AG10803 (cell line): ENCODE data around the gene PARP3.

Experiments used
- DNase-seq: peaks from one replicate; pipeline ENCODE4 v3.0.0; 2010; ENCODE audit warnings: low read depth
- H3K4me3 ChIP-seq: 2 replicates; pipeline ENCODE4 v1.5.1; 2011; ENCODE audit warnings: mild to moderate bottlenecking, low read length, control low read depth
- TF ChIP-seq, protein P1 (sequence below): conservative IDR thresholded peaks from 2 replicates; pipeline ENCODE4 v1.5.1; 2011; ENCODE audit warnings: mild to moderate bottlenecking, low read length, control low read depth, inconsistent platforms

PARP3 gene

DNA sequence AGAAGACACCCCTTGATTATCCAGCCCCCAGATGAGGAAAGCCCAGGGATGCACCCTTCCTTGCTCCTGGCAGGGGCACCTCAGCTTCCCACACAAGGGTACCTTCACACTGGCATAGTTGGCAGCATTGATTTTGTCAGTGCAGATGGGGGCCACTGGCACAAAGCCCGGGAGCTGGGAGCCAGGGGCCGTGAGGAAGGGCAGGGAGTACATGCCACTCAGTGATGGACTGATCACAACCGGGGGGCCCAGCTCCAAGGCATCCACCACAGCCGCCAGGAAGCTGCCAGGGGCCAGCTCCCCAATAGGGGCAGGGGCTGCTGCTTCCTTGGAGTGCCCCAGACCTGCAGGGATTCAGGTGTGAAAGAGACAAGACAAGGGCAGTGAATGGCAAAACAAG is 27.7 kb downstream of the PARP3 start:
- no peak for DNase-seq
- TF ChIP-seq, protein P1, sequence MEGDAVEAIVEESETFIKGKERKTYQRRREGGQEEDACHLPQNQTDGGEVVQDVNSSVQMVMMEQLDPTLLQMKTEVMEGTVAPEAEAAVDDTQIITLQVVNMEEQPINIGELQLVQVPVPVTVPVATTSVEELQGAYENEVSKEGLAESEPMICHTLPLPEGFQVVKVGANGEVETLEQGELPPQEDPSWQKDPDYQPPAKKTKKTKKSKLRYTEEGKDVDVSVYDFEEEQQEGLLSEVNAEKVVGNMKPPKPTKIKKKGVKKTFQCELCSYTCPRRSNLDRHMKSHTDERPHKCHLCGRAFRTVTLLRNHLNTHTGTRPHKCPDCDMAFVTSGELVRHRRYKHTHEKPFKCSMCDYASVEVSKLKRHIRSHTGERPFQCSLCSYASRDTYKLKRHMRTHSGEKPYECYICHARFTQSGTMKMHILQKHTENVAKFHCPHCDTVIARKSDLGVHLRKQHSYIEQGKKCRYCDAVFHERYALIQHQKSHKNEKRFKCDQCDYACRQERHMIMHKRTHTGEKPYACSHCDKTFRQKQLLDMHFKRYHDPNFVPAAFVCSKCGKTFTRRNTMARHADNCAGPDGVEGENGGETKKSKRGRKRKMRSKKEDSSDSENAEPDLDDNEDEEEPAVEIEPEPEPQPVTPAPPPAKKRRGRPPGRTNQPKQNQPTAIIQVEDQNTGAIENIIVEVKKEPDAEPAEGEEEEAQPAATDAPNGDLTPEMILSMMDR: no peak
- H3K4me3 ChIP-seq: no peak overlapping the region

DNA sequence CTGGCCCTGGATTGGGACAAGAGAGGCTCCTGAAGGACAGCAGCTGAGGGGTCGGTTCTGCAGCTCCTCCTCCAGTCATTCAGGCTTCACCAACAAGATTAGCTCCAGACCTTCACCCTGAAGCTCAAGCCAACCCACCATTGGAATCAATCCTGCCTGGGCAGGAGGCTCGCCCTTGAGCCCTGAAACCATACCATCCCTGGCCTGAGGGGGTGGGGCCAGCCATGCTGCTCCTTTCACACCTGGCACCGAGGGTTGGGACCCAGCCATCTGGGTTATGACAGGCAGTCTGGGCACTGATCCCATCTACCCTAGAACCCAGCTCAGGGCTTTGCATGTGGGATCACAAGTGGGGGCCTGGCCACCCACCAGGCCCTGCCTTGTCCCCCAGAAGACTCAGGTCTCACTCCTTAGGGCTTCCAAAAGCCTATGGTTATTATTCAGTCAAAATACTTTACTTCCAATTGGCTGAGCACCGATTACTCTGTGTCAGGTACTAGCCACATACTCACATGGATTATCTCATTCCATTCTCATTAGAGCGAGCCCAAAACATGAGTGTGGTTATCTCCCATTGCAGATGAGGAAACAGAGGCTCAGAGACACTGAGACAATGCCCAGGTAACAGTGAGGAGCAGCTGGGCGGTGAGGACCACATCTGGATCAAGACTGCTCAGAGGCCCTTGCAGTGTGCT is 28.6 kb downstream of the PARP3 start:
- no peak for DNase-seq
- TF ChIP-seq, protein P1: no peak
- no peak overlapping the region for H3K4me3 ChIP-seq

DNA sequence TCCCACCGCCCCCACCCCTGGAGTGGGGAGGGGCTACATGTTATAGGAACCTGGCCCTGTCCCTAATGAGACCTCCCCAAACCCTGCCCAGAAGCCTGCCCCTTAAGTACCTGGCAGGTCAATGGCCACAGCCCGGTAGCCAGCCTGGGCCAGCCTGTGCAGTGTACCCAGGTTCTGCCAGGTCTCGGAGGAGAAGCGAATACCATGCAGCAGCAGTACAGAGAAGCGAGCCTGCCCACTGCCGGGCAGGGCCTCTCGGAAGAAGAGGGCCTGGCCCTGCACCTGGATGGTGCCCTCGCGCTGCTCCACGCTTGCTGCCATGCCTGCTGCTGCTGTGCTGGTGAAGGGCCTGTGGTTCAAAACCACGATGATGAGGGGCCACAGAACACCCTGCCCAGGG is 29.2 kb downstream of the PARP3 start:
- no peak overlapping the region for H3K4me3 ChIP-seq
- no peak for DNase-seq
- TF ChIP-seq, protein P1: no peak

DNA sequence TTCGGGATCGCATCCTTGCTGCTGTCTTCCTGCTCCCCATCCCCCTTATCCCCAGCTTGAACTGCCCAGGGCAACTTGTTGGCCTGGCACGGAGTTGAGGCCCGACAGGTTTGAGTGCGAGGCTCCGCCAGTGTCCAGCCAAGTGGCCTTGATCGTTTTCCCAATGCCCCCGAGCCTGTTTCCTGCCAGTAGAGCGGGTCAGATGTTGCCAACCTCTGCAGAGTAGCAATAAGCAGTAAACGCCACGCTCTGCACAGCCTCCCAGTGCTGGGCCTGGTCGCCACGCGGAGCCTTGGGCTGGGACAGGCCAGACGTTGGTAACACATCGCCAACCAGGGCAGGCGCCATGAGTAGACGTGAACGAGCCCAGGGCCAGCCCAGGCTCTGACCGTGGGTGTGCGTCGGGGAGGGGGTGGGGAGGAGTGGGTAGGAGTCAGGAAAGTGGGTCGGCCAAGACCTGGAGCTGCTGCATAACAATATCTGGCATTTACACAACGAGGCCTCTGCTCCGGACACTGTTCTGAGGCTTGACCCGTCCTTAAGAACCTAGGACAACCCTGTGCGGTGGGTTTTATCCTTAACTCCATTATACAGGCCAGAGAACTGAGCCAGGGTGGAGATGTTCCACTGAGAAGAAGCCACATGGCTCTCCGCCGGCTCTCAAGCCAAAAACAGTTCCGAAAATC is 32.3 kb downstream of the PARP3 start:
- peak overlapping the region; percentile 93 for H3K4me3 ChIP-seq
- TF ChIP-seq, protein P1: no peak
- DNase-seq: no peak

DNA sequence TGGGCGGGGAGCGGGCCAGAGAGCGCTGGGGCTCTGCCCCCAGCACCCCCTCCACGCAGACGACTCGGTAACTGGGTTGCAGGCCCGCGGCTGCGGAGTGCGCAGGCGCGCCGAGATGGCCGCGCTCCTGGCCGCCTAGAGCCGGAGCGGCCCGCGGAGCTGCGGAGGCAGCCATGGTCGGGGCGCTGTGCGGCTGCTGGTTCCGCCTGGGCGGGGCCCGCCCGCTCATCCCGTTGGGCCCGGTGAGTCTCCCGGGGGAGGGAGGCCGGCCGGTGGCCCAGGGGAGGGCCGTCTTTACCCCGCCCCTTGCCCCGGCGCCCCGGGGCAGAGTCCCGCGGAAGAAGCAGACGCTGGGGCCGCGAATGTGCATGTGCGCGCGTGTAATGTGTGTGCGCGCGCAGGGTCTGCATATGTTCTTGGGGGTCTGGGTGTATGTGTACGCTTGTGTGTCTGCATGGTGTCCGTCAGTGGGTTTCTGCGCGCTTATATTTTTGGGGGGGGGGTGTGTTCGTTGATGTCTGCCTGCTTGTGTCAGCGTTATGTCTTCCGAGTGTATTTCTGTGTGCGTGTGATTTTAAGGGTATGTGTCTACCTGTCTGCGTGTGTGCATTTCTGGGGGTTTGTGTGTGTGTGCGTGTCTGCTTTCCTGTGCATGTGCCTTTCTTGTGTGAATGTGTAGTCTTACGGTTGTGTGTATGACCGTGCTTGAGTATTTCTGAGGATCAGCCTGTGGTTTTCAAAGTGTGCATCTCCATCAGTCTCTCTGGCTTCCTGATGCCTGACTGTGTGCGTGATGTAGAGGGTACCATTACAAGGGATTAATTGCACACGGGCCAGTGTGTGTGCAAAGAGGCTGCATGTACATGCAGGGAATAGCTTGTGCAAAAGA is 33.0 kb downstream of the PARP3 start, which contains the start of gene ABHD14A:
ABHD14A (plus strand) TSS at position 102 of the 889 bp plus-strand sequence; CDS start at position 174, 72 bp downstream.
- peak; percentile 71 for DNase-seq
- TF ChIP-seq, protein P1: no peak

DNA sequence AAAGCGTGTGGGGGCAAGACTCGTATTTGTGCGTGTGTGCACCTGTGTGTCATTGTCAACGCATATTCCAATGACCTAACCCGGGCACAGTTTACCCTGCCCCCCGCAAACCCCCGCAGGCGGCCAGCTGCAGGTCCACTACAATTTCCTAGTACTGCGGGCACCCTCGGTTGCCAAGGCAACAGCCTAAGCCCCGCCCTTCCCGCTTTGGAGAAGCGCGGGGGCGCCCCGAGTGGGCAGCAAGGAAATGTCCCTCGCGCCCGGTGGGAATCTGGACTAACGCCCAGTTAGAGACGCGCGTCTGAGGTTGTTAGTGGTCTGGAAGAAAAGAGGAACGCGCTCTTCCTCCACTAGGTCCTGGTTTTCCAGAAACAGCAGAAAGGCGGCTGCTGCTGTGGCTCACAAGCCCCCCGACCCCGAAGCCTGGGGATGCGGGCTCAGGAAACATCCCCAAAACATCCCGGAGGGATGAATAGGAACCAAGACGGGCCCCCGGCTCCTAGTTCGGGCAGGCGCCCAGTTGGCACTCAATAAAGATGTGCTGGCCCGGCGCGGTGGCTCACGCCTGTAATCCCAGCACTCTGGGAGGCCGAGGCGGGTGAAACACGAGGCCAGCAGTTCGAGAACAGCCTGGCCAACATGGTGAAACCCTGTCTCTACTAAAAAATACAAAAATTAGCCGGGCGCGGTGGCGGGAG is 33.8 kb downstream of the PARP3 start:
- peak overlapping the region; percentile 93 for H3K4me3 ChIP-seq
- peak; percentile 53 for DNase-seq
- TF ChIP-seq, protein P1: peak; percentile 22; the same call in 1 of the 2 replicates

More for the DNA sequence above, 33.0 kb downstream of the PARP3 start, which contains the start of gene ABHD14A:
- H3K4me3 ChIP-seq: peak within 1 kb of the TSS; percentile 93
